PC-3 (cell line): ENCODE data around the gene PRMT9. TPM values are rescaled to one million over a fixed set of nuclear protein-coding genes. Genes with fewer than 3 reads are reported as not detected.

Experiments
- ATAC-seq: fragments of 200-7000 bp; cut with Tn5 transposase; 2 replicates; pipeline ENCODE4 v1.9.1; 2020; ENCODE audit warnings: mild to moderate bottlenecking, moderate library complexity
- BruUV-seq: library from RNA; stranded (reverse); fragments of 400-500 nt; replicated peaks from 2 replicates; lab custom pipeline; 2021; lab: Mats Ljungman, UMichigan
- CTCF ChIA-PET: fragments of 300-600 bp; sonication (Branson Sonifier 250); formaldehyde crosslinking; loops from one replicate; lab custom pipeline; 2022; ENCODE audit warnings: antibody characterized with exemption; lab: Charles Lee
- POLR2A ChIA-PET: fragments of 300-600 bp; sonication (Branson Sonifier 250); formaldehyde crosslinking; loops from one replicate; lab custom pipeline; 2022; ENCODE audit warnings: antibody characterized with exemption; ENCODE audit not compliant: unreplicated experiment; lab: Charles Lee
- DNase-seq: peaks from one replicate; pipeline ENCODE4 v3.0.0-alpha.2; 2015
- H2AFZ ChIP-seq: fragments of 300-600 bp; sonication (generic); 2 replicates; pipeline ENCODE4 v1.6.0; 2016; ENCODE audit warnings: antibody characterized with exemption, low read length
- H3F3A ChIP-seq: fragments of 300-600 bp; sonication (generic); one replicate; pipeline ENCODE4 v1.6.0; 2017; ENCODE audit warnings: antibody characterized with exemption, low read length, control low read depth, mild to moderate bottlenecking; ENCODE audit not compliant: unreplicated experiment
- H3K27ac ChIP-seq: fragments of 300-600 bp; sonication (generic); 2 replicates; pipeline ENCODE4 v1.5.1; 2016; ENCODE audit warnings: mild to moderate bottlenecking, low read length
- H3K27me3 ChIP-seq: fragments of 300-600 bp; sonication (generic); 2 replicates; pipeline ENCODE4 v1.6.1; 2016; ENCODE audit warnings: low read length, mixed read lengths
- H3K36me3 ChIP-seq: fragments of 300-600 bp; sonication (generic); 2 replicates; pipeline ENCODE4 v1.6.1; 2016; ENCODE audit warnings: low read depth, mixed run types, low read length, mixed read lengths
- H3K4me1 ChIP-seq: fragments of 300-600 bp; sonication (generic); 2 replicates; pipeline ENCODE4 v1.5.1; 2016; ENCODE audit warnings: low read length; ENCODE audit not compliant: insufficient read depth
- H3K4me2 ChIP-seq: fragments of 300-600 bp; sonication (generic); 2 replicates; pipeline ENCODE4 v1.6.0; 2016; ENCODE audit warnings: low read length
- H3K4me3 ChIP-seq: fragments of 300-600 bp; sonication (generic); 2 replicates; pipeline ENCODE4 v1.5.1; 2016; ENCODE audit warnings: mild to moderate bottlenecking, low read length, mixed read lengths
- H3K79me2 ChIP-seq: fragments of 300-600 bp; sonication (generic); 2 replicates; pipeline ENCODE4 v1.6.1; 2017; ENCODE audit warnings: low read length, mixed read lengths
- H3K9ac ChIP-seq: fragments of 300-600 bp; sonication (generic); 2 replicates; pipeline ENCODE4 v1.6.0; 2016; ENCODE audit warnings: mild to moderate bottlenecking, low read length
- H3K9me2 ChIP-seq: fragments of 300-600 bp; sonication (generic); replicated peaks from 2 replicates; pipeline ENCODE4 v1.6.1; 2016; ENCODE audit warnings: mixed run types, low read length, mixed read lengths
- H3K9me3 ChIP-seq: fragments of 300-600 bp; sonication (generic); 2 replicates; pipeline ENCODE4 v1.6.1; 2016; ENCODE audit warnings: low read length, mixed read lengths
- H4K20me1 ChIP-seq: fragments of 300-600 bp; sonication (generic); 2 replicates; pipeline ENCODE4 v1.6.1; 2016; ENCODE audit warnings: low read length, mixed read lengths
- CTCF ChIP-seq: fragments of 300-600 bp; sonication (generic); conservative IDR thresholded peaks from 2 replicates; pipeline ENCODE4 v1.5.1; 2017; ENCODE audit warnings: antibody characterized with exemption, low read depth, mild to moderate bottlenecking, low read length
- EZH2 ChIP-seq: fragments of 300-600 bp; sonication (generic); IDR thresholded peaks from one replicate; pipeline ENCODE4 v1.6.1; 2017; ENCODE audit warnings: antibody characterized with exemption, mild to moderate bottlenecking, low read length; ENCODE audit not compliant: unreplicated experiment
- EZH2phosphoT487 ChIP-seq: fragments of 300-600 bp; sonication (generic); IDR thresholded peaks from 2 replicates; pipeline ENCODE4 v1.6.1; 2018; ENCODE audit warnings: mild to moderate bottlenecking, antibody characterized with exemption, low read length, borderline replicate concordance
- intact Hi-C: fragments of 100-400 bp; cut with micrococcal nuclease; formaldehyde crosslinking; loops from 2 replicates; pipeline ENCODE4 v1.9.0; 2023
- total RNA-seq: library from RNA; depleted of rRNA; stranded (reverse); fragments of >200 nt; gene quantifications from 2 replicates; pipeline ENCODE4 v1.2.3, GENCODE V29; 2014

PRMT9 gene
- total RNA-seq, 1 experiment from 2014 or later, result 6.5 TPM

GRCh38 chr4:147626903-147627302, 57.1 kb downstream of the PRMT9 start:
- no peak for TF ChIP-seq EZH2phosphoT487
- TF ChIP-seq EZH2, result no peak
- no peak for TF ChIP-seq CTCF
- H3K9ac ChIP-seq, result no peak overlapping the region
- ChIA-PET CTCF (no interaction called here), POLR2A (no interaction called here)
- H3F3A ChIP-seq, result no peaks in the 10 kb centered on the region
- ATAC-seq (no peak), DNase-seq (no peak)
- H3K9me3 ChIP-seq, result no peaks in the 10 kb centered on the region
- H4K20me1 ChIP-seq, result no peaks in the 10 kb centered on the region
- H2AFZ ChIP-seq, result no peak overlapping the region
- BruUV-seq, result no TSS peak
- intact Hi-C loops, result no loop called here
- H3K36me3 ChIP-seq, result peaks cover 9% of the 10 kb centered on the region; the same call in 1 of the 2 replicates
- H3K27me3 ChIP-seq, result no peaks in the 10 kb centered on the region
- H3K9me2 ChIP-seq, result no peaks in the 10 kb centered on the region
- no peak overlapping the region for H3K4me2 ChIP-seq
- H3K79me2 ChIP-seq, result peaks cover 10% of the 10 kb centered on the region; the same call in 1 of the 2 replicates
- H3K4me3 ChIP-seq, result no peak overlapping the region
- no peak overlapping the region for H3K27ac ChIP-seq
- peaks cover 5% of the 10 kb centered on the region; the same call in 1 of the 2 replicates for H3K4me1 ChIP-seq

GRCh38 chr4:147625733-147626132, 58.2 kb downstream of the PRMT9 start:
- DNase-seq (peak; percentile 8), ATAC-seq (peak; percentile 38)
- H3K79me2 ChIP-seq, result peaks cover 21% of the 10 kb centered on the region
- POLR2A ChIA-PET, result no interaction called here
- H4K20me1 ChIP-seq, result no peaks in the 10 kb centered on the region
- H3K9me2 ChIP-seq, result no peaks in the 10 kb centered on the region
- H3K27ac ChIP-seq, result no peak overlapping the region
- intact Hi-C loops, result no loop called here
- peaks cover 6% of the 10 kb centered on the region; the same call in 1 of the 2 replicates for H3K36me3 ChIP-seq
- H3K27me3 ChIP-seq, result no peaks in the 10 kb centered on the region
- H3K4me3 ChIP-seq, result no peak overlapping the region
- H3F3A ChIP-seq, result no peaks in the 10 kb centered on the region
- no peak overlapping the region for H3K4me2 ChIP-seq
- H2AFZ ChIP-seq, result no peak overlapping the region
- TF ChIP-seq EZH2 (no peak), CTCF (no peak), EZH2phosphoT487 (no peak)
- H3K9ac ChIP-seq, result no peak overlapping the region
- H3K4me1 ChIP-seq, result peaks cover 15% of the 10 kb centered on the region
- CTCF ChIA-PET, result no interaction called here
- H3K9me3 ChIP-seq, result no peaks in the 10 kb centered on the region
- no TSS peak for BruUV-seq

- Histone ChIP-seq H3K4me3 (no peak overlapping the region), H4K20me1 (no peaks in the 10 kb centered on the region), H3F3A (no peaks in the 10 kb centered on the region), H3K4me2 (peak overlapping the region; percentile 86), H3K9ac (no peak overlapping the region), H3K27me3 (no peaks in the 10 kb centered on the region), H3K4me1 (peaks cover 17% of the 10 kb centered on the region), H3K79me2 (peaks cover 53% of the 10 kb centered on the region), H3K9me3 (no peaks in the 10 kb centered on the region), H2AFZ (no peak overlapping the region), H3K9me2 (no peaks in the 10 kb centered on the region), H3K36me3 (peaks cover 4% of the 10 kb centered on the region; the same call in 1 of the 2 replicates), H3K27ac (no peak overlapping the region)
- ATAC-seq (no peak), DNase-seq (no peak)
- no TSS peak for BruUV-seq
- intact Hi-C loops, result no loop called here
- ChIA-PET CTCF (no interaction called here), POLR2A (no interaction called here)
- TF ChIP-seq EZH2 (no peak), EZH2phosphoT487 (no peak), CTCF (no peak)
Observed at GRCh38 chr4:147620315-147620714, 63.6 kb downstream of the PRMT9 start.
